BE2C (cell line): ENCODE results near the gene KLHL10.
A peak's percentile ranks its signal among the peaks of the same experiment; 100 is the strongest.
"Not testable (repeated sequence)": the region's sequence is repeated elsewhere in the genome, so short reads cannot be mapped to it uniquely, and the experiment has no call there.

ENCODE experiments used
- DNase-seq: peaks from one replicate; pipeline ENCODE4 v3.0.0-alpha.2; 2020
- H3K27me3 ChIP-seq: fragments of 250-450 bp; sonication (Bioruptor Pico); 2 replicates; pipeline ENCODE4 v1.5.1; 2020; ENCODE audit warnings: mild to moderate bottlenecking
- H3K36me3 ChIP-seq: fragments of 250-450 bp; sonication (Bioruptor Pico); 2 replicates; pipeline ENCODE4 v1.5.1; 2020; ENCODE audit warnings: mild to moderate bottlenecking
- H3K4me1 ChIP-seq: fragments of 250-450 bp; sonication (Bioruptor Pico); 2 replicates; pipeline ENCODE4 v1.5.1; 2020
- H3K4me3 ChIP-seq: 2 replicates; pipeline ENCODE4 v1.5.1; 2011; ENCODE audit warnings: low read depth, low read length
- H3K9me3 ChIP-seq: fragments of 250-450 bp; sonication (Bioruptor Pico); 2 replicates; pipeline ENCODE4 v1.5.1; 2020
- CTCF ChIP-seq: IDR thresholded peaks from 2 replicates; pipeline ENCODE4 v1.5.1; 2012; ENCODE audit warnings: mild to moderate bottlenecking, low read depth, low read length

Gene KLHL10

GRCh38 chr17:41835214-41835799, 2.3 kb upstream of the KLHL10 start:
- TF ChIP-seq CTCF = no peak
- H3K27me3 ChIP-seq = no peaks in the 10 kb centered on the region
- H3K9me3 ChIP-seq = no peaks in the 10 kb centered on the region
- DNase-seq = no peak
- H3K4me1 ChIP-seq = peaks cover 4% of the 10 kb centered on the region; the same call in 1 of the 2 replicates
- H3K36me3 ChIP-seq = peaks cover 32% of the 10 kb centered on the region
- H3K4me3 ChIP-seq = peak overlapping the region; percentile 86

GRCh38 chr17:41835800-41836549, 1.6 kb upstream of the KLHL10 start, which contains the start of gene NT5C3B:
NT5C3B (minus strand) TSS chr17:41836232; CDS start chr17:41836193, 39 bp downstream.
- H3K9me3 ChIP-seq = no peaks in the 10 kb centered on the region
- peaks cover 4% of the 10 kb centered on the region; the same call in 1 of the 2 replicates for H3K4me1 ChIP-seq
- H3K36me3 ChIP-seq = peaks cover 25% of the 10 kb centered on the region
- H3K4me3 ChIP-seq = peak within 1 kb of the TSS; percentile 86
- no peak for TF ChIP-seq CTCF
- peak; percentile 81 for DNase-seq
- no peaks in the 10 kb centered on the region for H3K27me3 ChIP-seq

- Histone ChIP-seq H3K4me1 (peaks cover 4% of the 10 kb centered on the region; the same call in 1 of the 2 replicates), H3K27me3 (no peaks in the 10 kb centered on the region), H3K9me3 (no peaks in the 10 kb centered on the region), H3K4me3 (peak overlapping the region; percentile 86), H3K36me3 (peaks cover 21% of the 10 kb centered on the region)
- DNase-seq = no peak
- no peak for TF ChIP-seq CTCF
These were observed 952 bp upstream of the KLHL10 start for GRCh38 chr17:41836550-41837196.

GRCh38 chr17:41839448-41839847, 1.8 kb downstream of the KLHL10 start:
- not testable (repeated sequence) for H3K4me3 ChIP-seq, H3K36me3 ChIP-seq, H3K27me3 ChIP-seq, H3K9me3 ChIP-seq, DNase-seq, H3K4me1 ChIP-seq

- H3K4me3 ChIP-seq, H3K36me3 ChIP-seq, H3K9me3 ChIP-seq, H3K4me1 ChIP-seq, DNase-seq, H3K27me3 ChIP-seq: not testable (repeated sequence)
These were observed 3.2 kb downstream of the KLHL10 start for GRCh38 chr17:41840781-41841180.

- H3K9me3 ChIP-seq = no peaks in the 10 kb centered on the region
- DNase-seq = no peak
- H3K4me1 ChIP-seq = peaks cover 5% of the 10 kb centered on the region; the same call in 1 of the 2 replicates
- no peak for TF ChIP-seq CTCF
- H3K36me3 ChIP-seq = peaks cover 5% of the 10 kb centered on the region
- no peaks in the 10 kb centered on the region for H3K27me3 ChIP-seq
- H3K4me3 ChIP-seq = no peak overlapping the region
These were observed 7.3 kb downstream of the KLHL10 start for GRCh38 chr17:41844971-41845370.

GRCh38 chr17:41848788-41849187, 11.2 kb downstream of the KLHL10 start:
- DNase-seq = no peak
- no peak for TF ChIP-seq CTCF
- Histone ChIP-seq H3K9me3 (no peaks in the 10 kb centered on the region), H3K4me3 (no peak overlapping the region), H3K36me3 (peaks cover 24% of the 10 kb centered on the region), H3K4me1 (peaks cover 9% of the 10 kb centered on the region), H3K27me3 (no peaks in the 10 kb centered on the region)
